ENCODE results near the gene RPL13. TPM values are rescaled to one million over a fixed set of nuclear protein-coding genes. Genes with fewer than 3 reads are reported as not detected.

The RPL13 gene
- total and polyA plus RNA-seq, 2 of the 13 experiments (the other 11 are each of a cell fraction or from before 2014, with no cell fraction given) = 2,988 to 4,411 TPM

- BruUV-seq (replicated peaks) = no TSS peak
- Histone ChIP-seq H3K36me3 (replicated peaks in 1 of 2; ENCODE audit: control insufficient read depth in 1 of 2, insufficient read depth in 2 of 2, low read length in 2 of 2) (no peaks in the 10 kb centered on the region), H3K27ac (ENCODE audit: extremely low read length, insufficient read depth, low read length) (peak overlapping the region; percentile 66), H3K27me3 (ENCODE audit: control insufficient read depth in 1 of 2, insufficient read depth in 2 of 2, low read length in 2 of 2) (peaks cover 4 to 21% of the 10 kb centered on the region in 2 experiments; a peak in 3 of 5 replicates), H3K4me3 (replicated peaks in 1 of 3; ENCODE audit: insufficient read depth in 1 of 3, low read depth in 2 of 3, low read length in 3 of 3) (peak overlapping the region in 1 of 3 experiments; percentile 56; a peak in 1 of 6 replicates), H2AFZ (ENCODE audit: low read length) (no peak overlapping the region), H4K20me1 (ENCODE audit: insufficient read depth, low read length) (peaks cover under 1% of the 10 kb centered on the region; the same call in 1 of the 2 replicates), H3K4me1 (ENCODE audit: insufficient read depth, low read length) (peaks cover 39% of the 10 kb centered on the region), H3K4me2 (ENCODE audit: low read depth, low read length) (no peak overlapping the region), H3K9ac (ENCODE audit: insufficient read depth, low read depth, low read length) (peak overlapping the region; percentile 42; the same call in 1 of the 2 replicates), H3K9me3 (ENCODE audit: low read length) (no peaks in the 10 kb centered on the region), H3K79me2 (ENCODE audit: insufficient read depth, low read length) (no peaks in the 10 kb centered on the region)
- in situ Hi-C loops (cut with HindIII; ENCODE audit: extremely low pct_ligation_motif_present, low pct_unique_long_range_greater_than_20kb) = no loop called here
- FAIRE-seq (no peak), ATAC-seq (no peak), DNase-seq (ENCODE audit: low spot score) (no peak)
- ChIA-PET CTCF (ENCODE audit: low intra/inter-chr PET ratio, low total read pairs) (no interaction called here), POLR2A (interaction anchor here (1.3 to 1.7 kb wide), 4 partner anchors 8 to 64 kb away, joined by 4 to 16 read pairs (median 9); partner anchors contain the start of gene SPG7)
- 95% methylated on average over 16 of the region's 18 CpGs for WGBS (ENCODE audit: low lambda C conversion rate)
- intact Hi-C loops (cut with micrococcal nuclease; ENCODE audit: unreplicated experiment) = no loop called here
- TF ChIP-seq HCFC1 (IDR thresholded peaks at IDR 0.05; ENCODE audit: low read depth, low read length) (0 out of 2 replicates have a peak, but pooled peaks have one; percentile 3), ZNF768 (CRISPR knock-in tag; IDR thresholded peaks at IDR 0.05) (peak; percentile 100), ZMYM3 (CRISPR knock-in tag; IDR thresholded peaks at IDR 0.05) (peak; percentile 93), BORCS8-MEF2B (CRISPR knock-in tag; IDR thresholded peaks at IDR 0.05) (0 out of 2 replicates have a peak, but pooled peaks have one; percentile 11), ZNF598 (CRISPR knock-in tag; IDR thresholded peaks at IDR 0.05; ENCODE audit: borderline replicate concordance) (peak; percentile 17; the same call in 1 of the 2 replicates), DZIP1 (CRISPR knock-in tag; IDR thresholded peaks at IDR 0.05) (0 out of 2 replicates have a peak, but pooled peaks have one; percentile 35), ZNF407 (CRISPR knock-in tag; IDR thresholded peaks at IDR 0.05; ENCODE audit: not compliant biosample characterization) (peak; percentile 45), GPN1 (CRISPR knock-in tag; IDR thresholded peaks at IDR 0.05; ENCODE audit: borderline replicate concordance) (no peak), ZGPAT (CRISPR knock-in tag; IDR thresholded peaks at IDR 0.05) (no peak), ELF4 (CRISPR knock-in tag; IDR thresholded peaks at IDR 0.05; ENCODE audit: borderline replicate concordance) (no peak), KDM1A (CRISPR knock-in tag; IDR thresholded peaks at IDR 0.05) (peak; percentile 68; the same call in 1 of the 2 replicates)
These were observed 11.2 kb downstream of the RPL13 start for GRCh38 chr16:89571636-89572035.
